Stimulated activated CD4-positive, alpha-beta T cell treated with anti-CD3 and anti-CD28 coated beads, Interleukin-1b, Interleukin-23, amount 100 ng/mL, for 24 hours (primary cell): ENCODE measurements around the gene STT3A.
A peak's percentile ranks its signal among the peaks of the same experiment; 100 is the strongest.
"Not testable (repeated sequence)": the region's sequence is repeated elsewhere in the genome, so short reads cannot be mapped to it uniquely, and the experiment has no call there.

Experiments
- DNase-seq, 4 experiments: peaks; one replicate each; pipeline ENCODE4 v3.0.0-alpha.2; 2020; ENCODE audit warnings: low read depth in 4 of 4, low spot score in 1 of 4

STT3A gene

DNA sequence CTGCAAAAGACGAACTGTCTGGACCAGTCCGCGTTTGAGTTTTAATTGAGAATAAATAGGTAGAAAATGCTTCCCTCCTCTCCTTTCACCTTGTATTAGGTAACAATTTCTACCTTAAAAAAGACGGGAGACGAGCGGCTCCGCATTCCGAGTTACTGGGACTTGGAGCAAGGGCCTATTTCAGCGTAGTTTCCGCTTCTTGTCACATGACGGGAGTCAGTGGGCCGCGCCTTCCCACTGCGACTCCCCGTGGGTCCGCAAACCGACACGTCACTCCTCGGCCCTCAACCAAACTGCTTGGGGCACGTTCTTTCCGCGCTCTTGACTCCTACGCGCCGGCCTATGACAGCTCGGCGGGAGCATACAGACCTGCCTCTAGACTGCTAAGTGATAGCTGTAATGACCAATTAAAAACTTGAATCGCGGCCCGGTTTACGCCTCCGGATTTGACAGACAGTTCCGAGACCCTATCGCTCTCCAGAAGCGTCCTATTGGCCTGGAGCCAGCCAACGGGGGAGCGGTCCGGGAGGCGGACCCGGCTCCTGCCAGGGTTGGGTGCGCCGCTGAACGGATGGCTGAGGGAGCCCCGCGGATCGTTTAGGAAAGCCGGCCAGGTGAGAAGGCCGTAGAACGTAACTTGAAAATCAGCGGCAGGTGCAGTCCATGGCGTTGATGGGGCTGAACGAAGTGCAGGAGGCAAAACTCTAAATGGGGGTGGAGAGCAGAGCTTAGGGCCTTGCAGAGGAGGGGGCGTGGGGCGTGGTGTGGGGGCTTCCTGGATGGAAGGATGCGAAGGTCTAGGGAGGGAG lies at the start of gene STT3A:
STT3A (plus strand) TSS at position 548 of the 809 bp plus-strand sequence. CDS start 3,064 bp downstream, outside the sequence.
- DNase-seq, result peak; percentile 94 to 97 (median 95)

DNA sequence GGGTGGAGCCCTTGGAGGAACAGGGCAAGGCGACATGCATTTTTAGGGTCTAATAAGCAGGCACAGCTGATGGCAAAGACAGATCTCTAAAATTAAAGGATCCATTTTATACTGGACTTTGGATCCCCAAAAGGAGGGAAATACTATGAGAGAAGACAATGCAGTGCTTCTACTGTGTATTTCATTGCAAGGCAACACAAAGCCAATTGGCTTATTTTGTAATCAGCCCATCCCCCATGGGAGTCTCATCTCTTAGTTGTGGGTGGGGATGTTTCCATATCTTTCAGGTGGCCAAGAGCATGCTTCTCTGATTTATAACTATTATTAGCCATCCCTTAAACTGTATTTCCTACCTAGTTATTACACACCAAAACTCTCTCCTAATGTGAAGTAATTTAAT lies 41.9 kb upstream of the STT3A start:
- DNase-seq, result no peak

DNA sequence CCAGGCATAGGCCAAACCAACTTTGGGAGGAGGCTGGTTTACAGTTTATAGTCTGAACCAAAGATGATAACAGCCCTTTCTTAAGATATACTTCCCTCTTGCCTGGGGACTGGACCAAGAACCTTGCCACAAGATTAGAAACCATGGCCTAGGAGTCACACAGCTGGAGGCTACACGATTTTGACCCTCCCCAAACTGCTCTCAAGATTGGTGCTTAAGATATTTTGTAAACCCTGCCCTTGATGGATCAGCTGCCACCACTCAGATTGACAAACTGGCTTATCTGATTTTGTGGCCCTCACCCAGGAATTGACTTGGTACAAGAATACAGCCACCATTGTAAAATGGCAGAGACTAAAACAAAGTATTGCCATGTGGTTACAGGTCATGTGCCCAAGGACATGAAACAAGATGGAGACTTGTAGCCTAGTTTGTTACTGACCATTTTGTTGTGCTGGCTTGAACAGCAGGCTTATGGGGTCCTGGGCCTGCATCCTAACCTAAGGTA lies 40.8 kb upstream of the STT3A start:
- DNase-seq, result no peak

- DNase-seq, result no peak
These were observed 39.7 kb upstream of the STT3A start for GRCh38 chr11:125552927-125553326.

GRCh38 chr11:125553357-125553756 lies 39.3 kb upstream of the STT3A start:
- DNase-seq, result no peak

GRCh38 chr11:125554038-125554437 lies 38.6 kb upstream of the STT3A start:
- no peak for DNase-seq

- no peak for DNase-seq
These were observed 32.8 kb upstream of the STT3A start for GRCh38 chr11:125559888-125560287.

- DNase-seq, result no peak
These were observed 30.7 kb upstream of the STT3A start for GRCh38 chr11:125561924-125562323.

DNA sequence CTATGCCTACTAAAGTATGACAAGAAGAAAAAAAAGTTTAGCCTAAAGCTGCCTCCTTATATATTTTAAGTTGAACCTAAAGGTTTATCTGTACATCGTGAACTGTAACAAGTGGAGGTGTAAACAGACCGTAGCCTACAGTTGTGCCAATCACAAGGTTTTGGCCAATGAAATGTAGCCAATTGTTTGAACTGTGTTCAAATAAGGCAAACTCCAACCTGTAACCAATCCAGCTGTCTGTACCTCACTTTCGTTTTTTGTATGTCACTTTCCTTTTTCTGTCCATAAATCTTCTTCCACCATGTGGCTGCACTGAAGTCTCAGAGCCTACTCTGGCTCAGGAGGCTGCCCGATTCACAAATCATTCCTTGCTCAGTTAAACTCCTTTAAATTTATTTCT lies 30.2 kb upstream of the STT3A start:
- DNase-seq, result no peak

DNA sequence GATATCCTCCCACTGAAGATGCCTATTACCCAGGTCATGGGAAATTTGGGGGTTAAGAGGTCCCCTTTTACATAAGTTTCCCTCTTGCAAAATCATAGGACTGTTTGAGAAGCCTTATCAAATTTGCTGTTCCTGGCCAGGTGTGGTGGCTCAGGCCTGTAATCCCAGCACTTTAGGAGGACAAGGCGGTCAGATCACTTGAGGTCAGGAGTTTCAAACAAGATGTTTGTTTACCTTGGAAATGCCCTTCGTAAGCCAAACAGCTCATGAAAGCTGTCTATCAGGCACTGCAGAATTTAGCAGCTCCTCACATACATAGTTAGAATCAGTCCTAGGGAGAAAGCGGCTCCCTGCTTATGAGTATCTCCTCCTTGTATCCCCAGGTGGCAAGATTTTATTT lies 28.3 kb upstream of the STT3A start:
- DNase-seq, result no peak

- no peak for DNase-seq
These were observed 26.4 kb upstream of the STT3A start for GRCh38 chr11:125566235-125566634.

DNA sequence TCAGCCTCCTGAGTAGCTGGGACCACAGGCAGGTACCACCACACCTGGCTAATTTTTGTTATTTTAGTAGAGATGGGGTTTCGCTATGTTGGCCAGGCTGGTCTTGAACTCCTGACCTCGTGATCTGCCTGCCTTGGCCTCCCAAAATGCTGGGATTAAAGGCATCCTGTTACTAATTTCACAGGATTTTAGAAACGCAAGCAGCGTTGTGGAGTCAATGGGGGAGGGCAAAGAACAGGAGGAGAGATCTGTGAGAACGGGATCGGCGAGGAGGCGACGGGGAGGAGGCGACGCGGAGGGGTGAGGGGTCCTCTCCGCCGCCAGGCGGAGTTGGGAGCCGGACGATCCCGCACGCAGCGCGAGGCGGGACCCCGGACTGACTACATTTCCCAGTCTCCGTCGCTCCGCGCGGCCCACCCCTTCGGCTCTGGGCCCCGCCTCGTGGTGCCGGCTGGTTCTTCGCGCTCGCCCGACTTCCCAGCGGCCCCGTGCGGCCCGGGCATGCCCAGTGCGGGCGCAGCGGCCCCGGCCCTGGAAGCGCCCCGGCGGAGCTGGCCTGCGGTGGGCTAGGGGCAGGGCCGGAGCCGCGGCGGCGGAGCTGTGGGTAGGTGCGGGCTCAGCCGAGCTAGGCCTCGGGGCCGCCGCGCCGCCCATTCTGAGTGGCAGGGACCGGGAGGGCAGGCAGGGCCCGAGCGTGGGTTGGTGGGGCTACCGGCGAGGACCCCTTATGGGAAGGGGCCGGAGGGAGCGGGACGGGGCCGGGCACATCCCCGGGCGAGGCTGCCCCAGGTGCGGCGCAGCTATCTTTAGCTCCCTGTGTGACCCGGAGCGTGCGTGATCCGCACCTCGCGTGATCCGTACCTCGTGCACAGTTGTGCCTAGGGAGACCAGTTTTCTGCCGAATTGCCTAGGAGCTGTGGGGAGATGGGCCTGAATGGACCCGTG lies 23.4 kb upstream of the STT3A start, which contains the start of gene EI24:
EI24 (plus strand) TSS at position 508 of the 945 bp plus-strand sequence. CDS start 3,051 bp downstream, outside the sequence.
- DNase-seq, result peak; percentile 70 to 88 (median 82)

DNA sequence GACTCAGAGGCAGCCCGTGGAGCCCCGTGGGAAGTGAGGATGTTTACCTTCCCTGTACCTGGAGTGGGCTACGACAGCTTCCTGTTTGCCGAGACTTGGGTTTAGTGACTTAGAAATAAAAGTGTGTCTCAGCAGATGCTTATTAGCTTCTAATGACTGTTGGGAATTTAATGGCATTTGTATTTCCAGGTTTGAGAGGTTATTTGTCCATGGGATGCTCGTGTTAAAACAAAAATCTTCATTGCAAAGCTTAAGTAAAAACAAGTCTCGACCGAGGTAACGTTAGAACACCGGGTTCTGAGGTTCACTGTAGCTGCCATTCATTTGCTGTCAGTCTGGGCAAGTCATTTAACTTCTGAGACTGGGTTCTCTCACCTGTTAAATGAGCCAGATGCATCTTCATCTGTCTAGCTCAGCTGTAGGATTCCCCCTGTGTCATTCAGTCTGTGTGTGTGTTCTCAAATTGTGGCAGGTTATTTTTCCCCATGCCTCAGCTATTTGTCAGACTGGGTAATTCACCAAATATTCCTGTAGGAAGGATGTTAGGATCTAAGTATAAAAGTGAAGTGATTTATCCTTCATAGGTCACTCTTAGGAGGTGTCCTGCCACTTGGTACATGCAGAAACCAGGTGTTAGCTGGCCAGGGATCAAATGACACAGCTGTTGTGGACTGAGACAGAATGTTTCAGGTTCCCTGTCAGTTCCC lies 22.6 kb upstream of the STT3A start:
- no peak for DNase-seq

DNA sequence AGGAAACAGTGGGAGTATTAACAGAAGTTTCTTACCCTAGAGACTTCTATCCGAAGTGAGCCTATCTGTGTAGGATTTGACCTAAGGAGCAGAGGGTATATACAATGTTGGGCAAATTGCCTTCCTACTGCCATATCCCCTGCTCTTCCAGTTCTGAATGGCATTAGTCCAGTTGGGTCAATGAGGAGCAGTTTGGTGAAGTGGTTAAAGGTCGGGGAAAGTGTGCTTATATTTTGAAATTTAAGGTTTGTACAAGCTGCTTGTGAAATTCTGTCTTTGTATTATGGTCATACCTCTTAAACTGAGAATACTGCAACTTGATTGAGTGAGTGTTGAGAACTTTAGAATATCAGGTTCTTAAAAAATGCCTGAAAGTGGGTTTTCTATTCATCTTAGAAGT lies 21.7 kb upstream of the STT3A start:
- no peak for DNase-seq

DNA sequence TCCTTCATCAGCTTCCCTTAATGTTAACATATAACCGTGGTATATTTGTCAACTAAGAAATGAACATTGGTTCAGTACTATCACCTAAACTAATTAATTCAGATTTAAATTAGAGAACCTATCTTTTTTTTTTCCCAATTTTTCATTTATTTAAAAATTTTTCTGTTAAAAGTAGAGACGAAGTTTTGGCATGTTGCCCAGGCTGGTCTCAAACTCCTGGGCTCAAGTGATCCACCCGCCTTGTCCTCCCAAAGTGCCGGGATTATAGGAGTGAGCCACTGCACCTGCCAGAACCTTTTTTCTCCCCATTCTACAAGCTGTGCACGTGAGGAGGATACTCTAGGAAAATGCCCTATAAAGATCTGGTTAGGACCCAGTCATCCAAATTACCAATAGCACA lies 19.7 kb upstream of the STT3A start:
- DNase-seq, result no peak

DNA sequence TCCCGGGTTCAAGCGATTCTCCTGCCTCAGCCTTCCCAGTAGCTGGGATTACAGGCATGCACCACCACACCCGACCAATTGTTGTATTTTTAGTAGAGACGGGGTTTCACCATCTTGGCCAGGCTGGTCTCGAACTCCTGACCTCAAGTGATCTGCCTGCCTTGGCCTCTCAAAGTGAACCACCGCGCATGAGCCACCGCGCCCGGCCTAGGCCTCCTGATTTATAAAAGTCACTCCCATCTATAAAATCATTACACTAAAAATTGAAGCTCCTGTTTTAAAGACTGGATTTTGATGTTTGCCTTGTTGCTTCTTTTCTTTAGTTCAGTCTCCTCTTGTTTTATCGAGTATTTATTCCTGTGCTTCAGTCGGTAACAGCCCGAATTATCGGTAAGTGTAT lies 15.5 kb upstream of the STT3A start:
- DNase-seq, result not testable (repeated sequence)

- DNase-seq, result no peak
These were observed 13.9 kb upstream of the STT3A start for GRCh38 chr11:125578783-125579182.

GRCh38 chr11:125579811-125580210 lies 12.8 kb upstream of the STT3A start:
- no peak for DNase-seq

GRCh38 chr11:125583496-125583895 lies 9.2 kb upstream of the STT3A start:
- DNase-seq, result no peak

GRCh38 chr11:125585487-125585886 lies 7.2 kb upstream of the STT3A start:
- DNase-seq, result no peak

- DNase-seq, result no peak
These were observed 6.0 kb upstream of the STT3A start for GRCh38 chr11:125586623-125587022.
